ENCODE data around the gene ARHGAP24.

GRCh38 chr4:85486425-85487086 lies 11.6 kb downstream of the ARHGAP24 start:
- TF ChIP-seq CTCF (IDR thresholded peaks at IDR 0.05): no peak
- TF ChIP-seq POLR2A (IDR thresholded peaks at IDR 0.05): no peak
